ENCODE measurements around the gene PLXNA1.

GRCh38 chr3:126992216-126992615 is 9.3 kb downstream of the PLXNA1 start:
- TF ChIP-seq CTCF (IDR thresholded peaks at IDR 0.05) (no peak), SIN3A (IDR thresholded peaks at IDR 0.05; ENCODE audit: borderline replicate concordance, insufficient read depth, low read depth, low read length) (no peak), POLR2AphosphoS5 (IDR thresholded peaks at IDR 0.05; ENCODE audit: low read depth, low read length) (no peak), REST (IDR thresholded peaks at IDR 0.05; ENCODE audit: insufficient read depth in 1 of 2, low read depth in 2 of 2, low read length in 1 of 2) (no peak), TCF7L2 (IDR thresholded peaks at IDR 0.05; ENCODE audit: low read depth, low read length) (no peak)

All from Panc1 (cell line).